ENCODE results near the gene RPTOR.

RPTOR gene

GRCh38 chr17:80645706-80646325 is 101.2 kb downstream of the RPTOR start:
- DNase-seq (ENCODE audit: low read depth), result no peak

GRCh38 chr17:80646328-80646727 is 101.7 kb downstream of the RPTOR start:
- no peak for DNase-seq (ENCODE audit: low read depth)

- DNase-seq (ENCODE audit: low read depth), result no peak
Observed at GRCh38 chr17:80647746-80648145, 103.1 kb downstream of the RPTOR start.

- DNase-seq (ENCODE audit: low read depth), result no peak
Observed at GRCh38 chr17:80649200-80649644, 104.6 kb downstream of the RPTOR start.

GRCh38 chr17:80649672-80650330 is 105.2 kb downstream of the RPTOR start:
- DNase-seq (ENCODE audit: low read depth), result peak; percentile 50

GRCh38 chr17:80650331-80650672 is 105.7 kb downstream of the RPTOR start:
- no peak for DNase-seq (ENCODE audit: low read depth)

GRCh38 chr17:80650751-80651518 is 106.3 kb downstream of the RPTOR start:
- DNase-seq (ENCODE audit: low read depth), result no peak

GRCh38 chr17:80652756-80653330 is 108.2 kb downstream of the RPTOR start:
- no peak for DNase-seq (ENCODE audit: low read depth)

- DNase-seq (ENCODE audit: low read depth), result no peak
Observed at GRCh38 chr17:80653856-80654255, 109.2 kb downstream of the RPTOR start.

GRCh38 chr17:80655608-80656007 is 111.0 kb downstream of the RPTOR start:
- no peak for DNase-seq (ENCODE audit: low read depth)

- no peak for DNase-seq (ENCODE audit: low read depth)
Observed at GRCh38 chr17:80656590-80656989, 112.0 kb downstream of the RPTOR start.

- DNase-seq (ENCODE audit: low read depth), result no peak
Observed at GRCh38 chr17:80657561-80657960, 112.9 kb downstream of the RPTOR start.

GRCh38 chr17:80658821-80659220 is 114.2 kb downstream of the RPTOR start:
- DNase-seq (ENCODE audit: low read depth), result no peak

GRCh38 chr17:80659651-80660050 is 115.0 kb downstream of the RPTOR start:
- no peak for DNase-seq (ENCODE audit: low read depth)

- DNase-seq (ENCODE audit: low read depth), result no peak
Observed at GRCh38 chr17:80660527-80661198, 116.0 kb downstream of the RPTOR start.

- DNase-seq (ENCODE audit: low read depth), result no peak
Observed at GRCh38 chr17:80662557-80662956, 117.9 kb downstream of the RPTOR start.

GRCh38 chr17:80663781-80664206 is 119.2 kb downstream of the RPTOR start:
- DNase-seq (ENCODE audit: low read depth), result no peak

GRCh38 chr17:80664217-80664790 is 119.7 kb downstream of the RPTOR start:
- DNase-seq (ENCODE audit: low read depth), result no peak

GRCh38 chr17:80665792-80666191 is 121.2 kb downstream of the RPTOR start:
- DNase-seq (ENCODE audit: low read depth), result no peak

GRCh38 chr17:80666867-80667266 is 122.2 kb downstream of the RPTOR start:
- DNase-seq (ENCODE audit: low read depth), result no peak

GRCh38 chr17:80667462-80668277 is 123.0 kb downstream of the RPTOR start:
- no peak for DNase-seq (ENCODE audit: low read depth)

All from stimulated activated CD8-positive, alpha-beta memory T cell treated with anti-CD3 and anti-CD28 coated beads, Interleukin-12 subunit alpha, Interleukin-12 subunit beta, amount 100 ng/mL, for 4 hours (primary cell).